H1 (cell line): ENCODE data around the gene EDA.

Experiments
- EP300 ChIP-seq, 2 experiments: IDR thresholded peaks; 1 replicate in 1 of 2; 2 replicates in 1 of 2; pipeline ENCODE4 v1.6.1; 2011 to 2012; ENCODE audit warnings: low read depth in 2 of 2, low read length in 2 of 2, mild to moderate bottlenecking in 2 of 2, borderline replicate concordance in 1 of 2, inconsistent platforms in 1 of 2, moderate library complexity in 1 of 2
- HDAC2 ChIP-seq, 2 experiments: fragments of 300-600 bp in 1 of 2; sonication (generic) in 1 of 2; IDR thresholded peaks; 2 replicates each; pipeline ENCODE4 v1.6.1; 2011 to 2012; ENCODE audit warnings: low read depth in 2 of 2, low read length in 2 of 2, mild to moderate bottlenecking in 2 of 2, moderate library complexity in 2 of 2, borderline replicate concordance in 1 of 2, inconsistent platforms in 1 of 2
- HDAC6 ChIP-seq: IDR thresholded peaks from one replicate; pipeline ENCODE4 v1.7.1; 2012; ENCODE audit warnings: low read depth, mild to moderate bottlenecking, inconsistent platforms, low read length, moderate library complexity
- JUN ChIP-seq: IDR thresholded peaks from 2 replicates; pipeline ENCODE4 v1.6.1; 2011; ENCODE audit warnings: low read depth, mild to moderate bottlenecking, improper control_type of control experiment, low read length
- POLR2A ChIP-seq, 2 experiments: IDR thresholded peaks; 1 replicate in 1 of 2; 2 replicates in 1 of 2; pipeline ENCODE4 v1.6.1; 2011; ENCODE audit warnings: low read depth in 2 of 2, low read length in 2 of 2, mild to moderate bottlenecking in 2 of 2; ENCODE audit errors: control extremely low read depth in 1 of 2
- POLR2AphosphoS5 ChIP-seq: IDR thresholded peaks from 2 replicates; pipeline ENCODE4 v1.6.1; 2011; ENCODE audit warnings: low read depth, low read length
- RAD21 ChIP-seq, 2 experiments: IDR thresholded peaks in 1 of 2; conservative IDR thresholded peaks in 1 of 2; 2 replicates each; pipeline ENCODE4 v1.6.1; 2011; ENCODE audit warnings: low read depth in 2 of 2, low read length in 2 of 2, improper control_type of control experiment in 1 of 2, inconsistent platforms in 1 of 2, mild to moderate bottlenecking in 1 of 2, moderate library complexity in 1 of 2
- TBP ChIP-seq: IDR thresholded peaks from 2 replicates; pipeline ENCODE4 v1.6.1; 2011; ENCODE audit warnings: low read depth, low read length, improper control_type of control experiment
- TF ChIP-seq, protein P1 (sequence below), 3 experiments: IDR thresholded peaks; 1 replicate in 2 of 3; 2 replicates in 1 of 3; pipeline versions ENCODE4 v1.5.1 to v1.6.1; 2011; ENCODE audit warnings: low read length in 3 of 3, mild to moderate bottlenecking in 3 of 3, inconsistent platforms in 2 of 3, low read depth in 1 of 3, moderate library complexity in 1 of 3; ENCODE audit not compliant: insufficient read depth in 1 of 3; ENCODE audit errors: control extremely low read depth in 1 of 3

- TF ChIP-seq EP300 (IDR thresholded peaks at IDR 0.05; ENCODE audit: borderline replicate concordance in 1 of 2, low read depth in 2 of 2, low read length in 2 of 2) (no peak), TBP (no peak), HDAC6 (no peak), POLR2A (IDR thresholded peaks at IDR 0.05; ENCODE audit: control extremely low read depth in 1 of 2, low read depth in 2 of 2, low read length in 2 of 2) (no peak), RAD21 (IDR thresholded peaks at IDR 0.05 in 1 of 2, conservative IDR thresholded peaks at IDR 0.05 in 1 of 2; ENCODE audit: low read depth in 2 of 2, low read length in 2 of 2) (no peak), HDAC2 (IDR thresholded peaks at IDR 0.05; ENCODE audit: borderline replicate concordance in 1 of 2, low read depth in 2 of 2, low read length in 2 of 2) (no peak), POLR2AphosphoS5 (no peak), JUN (no peak)
- TF ChIP-seq, protein P1, sequence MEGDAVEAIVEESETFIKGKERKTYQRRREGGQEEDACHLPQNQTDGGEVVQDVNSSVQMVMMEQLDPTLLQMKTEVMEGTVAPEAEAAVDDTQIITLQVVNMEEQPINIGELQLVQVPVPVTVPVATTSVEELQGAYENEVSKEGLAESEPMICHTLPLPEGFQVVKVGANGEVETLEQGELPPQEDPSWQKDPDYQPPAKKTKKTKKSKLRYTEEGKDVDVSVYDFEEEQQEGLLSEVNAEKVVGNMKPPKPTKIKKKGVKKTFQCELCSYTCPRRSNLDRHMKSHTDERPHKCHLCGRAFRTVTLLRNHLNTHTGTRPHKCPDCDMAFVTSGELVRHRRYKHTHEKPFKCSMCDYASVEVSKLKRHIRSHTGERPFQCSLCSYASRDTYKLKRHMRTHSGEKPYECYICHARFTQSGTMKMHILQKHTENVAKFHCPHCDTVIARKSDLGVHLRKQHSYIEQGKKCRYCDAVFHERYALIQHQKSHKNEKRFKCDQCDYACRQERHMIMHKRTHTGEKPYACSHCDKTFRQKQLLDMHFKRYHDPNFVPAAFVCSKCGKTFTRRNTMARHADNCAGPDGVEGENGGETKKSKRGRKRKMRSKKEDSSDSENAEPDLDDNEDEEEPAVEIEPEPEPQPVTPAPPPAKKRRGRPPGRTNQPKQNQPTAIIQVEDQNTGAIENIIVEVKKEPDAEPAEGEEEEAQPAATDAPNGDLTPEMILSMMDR (IDR thresholded peaks at IDR 0.05; ENCODE audit: control extremely low read depth in 1 of 3, insufficient read depth in 1 of 3, low read depth in 1 of 3, low read length in 3 of 3) = no peak
Measured at GRCh38 chrX:70087857-70088630, 472.1 kb downstream of the EDA start.
